ENCODE data around the gene OR52A1.

Gene OR52A1

GRCh38 chr11:5102246-5102645 lies 52.3 kb downstream of the OR52A1 start:
- Histone ChIP-seq H3K4me1 (ENCODE audit: control insufficient read depth in 2 of 2, insufficient read depth in 1 of 2, low read depth in 1 of 2, low read length in 2 of 2) (no peaks in the 10 kb centered on the region), H2AFZ (ENCODE audit: low read length) (no peak overlapping the region), H3K4ac (ENCODE audit: low read length) (no peak overlapping the region), H3K14ac (ENCODE audit: low read length) (no peak overlapping the region), H2AK5ac (ENCODE audit: low read depth, low read length) (no peak overlapping the region), H3K27me3 (ENCODE audit: control insufficient read depth in 3 of 3, insufficient read depth in 3 of 3, low read depth in 1 of 3, low read length in 3 of 3) (no peaks in the 10 kb centered on the region), H4K8ac (ENCODE audit: low read depth, low read length) (no peak overlapping the region), H3K27ac (replicated peaks; ENCODE audit: low read length) (no peak overlapping the region), H3K9me3 (replicated peaks in 1 of 2; ENCODE audit: control insufficient read depth in 2 of 2, insufficient read depth in 1 of 2, low read depth in 1 of 2, low read length in 2 of 2) (no peaks in the 10 kb centered on the region), H3K18ac (ENCODE audit: low read length) (no peak overlapping the region), H3K36me3 (replicated peaks in 1 of 2; ENCODE audit: control insufficient read depth in 2 of 2, insufficient read depth in 2 of 2, low read length in 2 of 2) (no peaks in the 10 kb centered on the region), H2BK5ac (ENCODE audit: low read length) (no peak overlapping the region), H3K23ac (ENCODE audit: low read depth, low read length, poor library complexity) (no peak overlapping the region), H2BK120ac (ENCODE audit: low read depth, low read length) (no peak overlapping the region), H2BK12ac (ENCODE audit: low read length) (no peak overlapping the region), H3K4me3 (ENCODE audit: low read length in 2 of 2) (no peak overlapping the region), H3K79me1 (ENCODE audit: low read depth, low read length) (no peaks in the 10 kb centered on the region), H4K91ac (ENCODE audit: low read depth, low read length, poor library complexity) (no peak overlapping the region), H3K4me2 (ENCODE audit: insufficient read depth, low read length, poor library complexity, severe bottlenecking) (no peak overlapping the region), H3K9ac (ENCODE audit: low read depth, low read length, poor library complexity) (no peak overlapping the region), H2BK15ac (ENCODE audit: low read length) (no peak overlapping the region)
- DNase-seq (ENCODE audit: low spot score), result no peak
- no CpG with 5 or more reads among the region's 2 CpGs for WGBS, 2 donors (ENCODE audit: extremely low coverage in 2 of 2, insufficient read length in 2 of 2, insufficient replicate concordance in 1 of 2)

GRCh38 chr11:5096011-5096410 lies 58.5 kb downstream of the OR52A1 start:
- H3K23ac ChIP-seq (ENCODE audit: low read depth, low read length, poor library complexity), result no peak overlapping the region
- H3K9ac ChIP-seq (ENCODE audit: low read depth, low read length, poor library complexity), result no peak overlapping the region
- WGBS, 2 donors (ENCODE audit: extremely low coverage in 2 of 2, insufficient read length in 2 of 2, insufficient replicate concordance in 1 of 2), result no CpG with 5 or more reads among the region's 2 CpGs
- H2BK5ac ChIP-seq (ENCODE audit: low read length), result no peak overlapping the region
- H3K4me1 ChIP-seq (ENCODE audit: control insufficient read depth in 2 of 2, insufficient read depth in 1 of 2, low read depth in 1 of 2, low read length in 2 of 2), result no peaks in the 10 kb centered on the region
- no peak overlapping the region for H3K18ac ChIP-seq (ENCODE audit: low read length)
- no peak for DNase-seq (ENCODE audit: low spot score)
- no peaks in the 10 kb centered on the region for H3K79me1 ChIP-seq (ENCODE audit: low read depth, low read length)
- H3K4ac ChIP-seq (ENCODE audit: low read length), result no peak overlapping the region
- no peak overlapping the region for H4K8ac ChIP-seq (ENCODE audit: low read depth, low read length)
- no peak overlapping the region for H3K4me3 ChIP-seq (ENCODE audit: low read length in 2 of 2)
- H2BK12ac ChIP-seq (ENCODE audit: low read length), result no peak overlapping the region
- H2AFZ ChIP-seq (ENCODE audit: low read length), result no peak overlapping the region
- no peak overlapping the region for H3K27ac ChIP-seq (replicated peaks; ENCODE audit: low read length)
- H3K4me2 ChIP-seq (ENCODE audit: insufficient read depth, low read length, poor library complexity, severe bottlenecking), result no peak overlapping the region
- no peaks in the 10 kb centered on the region for H3K27me3 ChIP-seq (ENCODE audit: control insufficient read depth in 3 of 3, insufficient read depth in 3 of 3, low read depth in 1 of 3, low read length in 3 of 3)
- H2AK5ac ChIP-seq (ENCODE audit: low read depth, low read length), result no peak overlapping the region
- H2BK15ac ChIP-seq (ENCODE audit: low read length), result no peak overlapping the region
- no peak overlapping the region for H3K14ac ChIP-seq (ENCODE audit: low read length)
- H2BK120ac ChIP-seq (ENCODE audit: low read depth, low read length), result no peak overlapping the region
- H3K36me3 ChIP-seq (replicated peaks in 1 of 2; ENCODE audit: control insufficient read depth in 2 of 2, insufficient read depth in 2 of 2, low read length in 2 of 2), result no peaks in the 10 kb centered on the region
- H4K91ac ChIP-seq (ENCODE audit: low read depth, low read length, poor library complexity), result no peak overlapping the region
- no peaks in the 10 kb centered on the region for H3K9me3 ChIP-seq (replicated peaks in 1 of 2; ENCODE audit: control insufficient read depth in 2 of 2, insufficient read depth in 1 of 2, low read depth in 1 of 2, low read length in 2 of 2)

Measured in neuronal stem cell (in vitro differentiated cells).